Measurements from ENCODE around the gene ARL14EP.

DNA sequence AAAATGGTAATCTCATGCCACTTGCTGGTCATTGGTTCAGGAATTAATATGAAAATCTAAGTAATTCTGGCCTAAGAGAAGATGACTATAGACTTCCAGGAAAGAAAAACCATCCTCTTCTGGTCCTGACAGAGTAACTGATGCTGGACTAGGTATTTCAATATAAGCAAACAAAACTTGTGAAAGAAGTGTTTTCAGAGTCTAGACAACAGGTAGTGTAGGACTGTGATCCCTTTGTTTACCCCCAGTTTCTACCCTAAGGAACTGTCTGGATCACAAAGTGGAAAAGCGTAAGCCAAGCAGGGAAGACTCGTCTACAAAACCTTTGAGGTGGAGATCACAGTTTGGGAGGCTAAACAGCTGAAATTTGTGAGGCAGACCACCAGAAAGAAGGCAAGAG, 30.4 kb upstream of the ARL14EP start:
- TF ChIP-seq, protein P1, sequence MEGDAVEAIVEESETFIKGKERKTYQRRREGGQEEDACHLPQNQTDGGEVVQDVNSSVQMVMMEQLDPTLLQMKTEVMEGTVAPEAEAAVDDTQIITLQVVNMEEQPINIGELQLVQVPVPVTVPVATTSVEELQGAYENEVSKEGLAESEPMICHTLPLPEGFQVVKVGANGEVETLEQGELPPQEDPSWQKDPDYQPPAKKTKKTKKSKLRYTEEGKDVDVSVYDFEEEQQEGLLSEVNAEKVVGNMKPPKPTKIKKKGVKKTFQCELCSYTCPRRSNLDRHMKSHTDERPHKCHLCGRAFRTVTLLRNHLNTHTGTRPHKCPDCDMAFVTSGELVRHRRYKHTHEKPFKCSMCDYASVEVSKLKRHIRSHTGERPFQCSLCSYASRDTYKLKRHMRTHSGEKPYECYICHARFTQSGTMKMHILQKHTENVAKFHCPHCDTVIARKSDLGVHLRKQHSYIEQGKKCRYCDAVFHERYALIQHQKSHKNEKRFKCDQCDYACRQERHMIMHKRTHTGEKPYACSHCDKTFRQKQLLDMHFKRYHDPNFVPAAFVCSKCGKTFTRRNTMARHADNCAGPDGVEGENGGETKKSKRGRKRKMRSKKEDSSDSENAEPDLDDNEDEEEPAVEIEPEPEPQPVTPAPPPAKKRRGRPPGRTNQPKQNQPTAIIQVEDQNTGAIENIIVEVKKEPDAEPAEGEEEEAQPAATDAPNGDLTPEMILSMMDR (conservative IDR thresholded peaks at IDR 0.05), result no peak
- no peak for TF ChIP-seq ZFX (IDR thresholded peaks at IDR 0.05)

All from C4-2B (cell line).